Measurements from ENCODE around the gene IPP.
A peak's percentile ranks its signal among the peaks of the same experiment; 100 is the strongest.
"Not testable (repeated sequence)": the region's sequence is repeated elsewhere in the genome, so short reads cannot be mapped to it uniquely, and the experiment has no call there.

Gene IPP

GRCh38 chr1:45751039-45751838 is 786 bp upstream of the IPP start:
- in situ Hi-C loops (cut with HindIII; ENCODE audit: low pct_ligation_motif_present, low pct_unique_long_range_greater_than_20kb, low sequenced_read_pairs); DNase-seq: not testable (repeated sequence)

GRCh38 chr1:45746922-45747321 is 3.5 kb downstream of the IPP start:
- no peak for DNase-seq
- in situ Hi-C loops (cut with HindIII; ENCODE audit: low pct_ligation_motif_present, low pct_unique_long_range_greater_than_20kb, low sequenced_read_pairs), result no loop called here

GRCh38 chr1:45739641-45740156 is 10.8 kb downstream of the IPP start:
- DNase-seq; in situ Hi-C loops (cut with HindIII; ENCODE audit: low pct_ligation_motif_present, low pct_unique_long_range_greater_than_20kb, low sequenced_read_pairs): not testable (repeated sequence)

- in situ Hi-C loops (cut with HindIII; ENCODE audit: low pct_ligation_motif_present, low pct_unique_long_range_greater_than_20kb, low sequenced_read_pairs), result no loop called here
- no peak for DNase-seq
These were observed 11.3 kb downstream of the IPP start for GRCh38 chr1:45739137-45739536.

GRCh38 chr1:45730780-45731319 is 19.6 kb downstream of the IPP start:
- DNase-seq, result no peak
- in situ Hi-C loops (cut with HindIII; ENCODE audit: low pct_ligation_motif_present, low pct_unique_long_range_greater_than_20kb, low sequenced_read_pairs), result no loop called here

GRCh38 chr1:45730075-45730779 is 20.2 kb downstream of the IPP start:
- in situ Hi-C loops (cut with HindIII; ENCODE audit: low pct_ligation_motif_present, low pct_unique_long_range_greater_than_20kb, low sequenced_read_pairs), result no loop called here
- no peak for DNase-seq

GRCh38 chr1:45726007-45726406 is 24.4 kb downstream of the IPP start:
- in situ Hi-C loops (cut with HindIII; ENCODE audit: low pct_ligation_motif_present, low pct_unique_long_range_greater_than_20kb, low sequenced_read_pairs); DNase-seq: not testable (repeated sequence)

- no peak for DNase-seq
- in situ Hi-C loops (cut with HindIII; ENCODE audit: low pct_ligation_motif_present, low pct_unique_long_range_greater_than_20kb, low sequenced_read_pairs), result no loop called here
These were observed 27.1 kb downstream of the IPP start for GRCh38 chr1:45723248-45723930.

- no peak for DNase-seq
- in situ Hi-C loops (cut with HindIII; ENCODE audit: low pct_ligation_motif_present, low pct_unique_long_range_greater_than_20kb, low sequenced_read_pairs), result no loop called here
These were observed 27.6 kb downstream of the IPP start for GRCh38 chr1:45722809-45723208.

- DNase-seq, result no peak
- in situ Hi-C loops (cut with HindIII; ENCODE audit: low pct_ligation_motif_present, low pct_unique_long_range_greater_than_20kb, low sequenced_read_pairs), result no loop called here
These were observed 29.2 kb downstream of the IPP start for GRCh38 chr1:45721207-45721606.

- DNase-seq, result no peak
- in situ Hi-C loops (cut with HindIII; ENCODE audit: low pct_ligation_motif_present, low pct_unique_long_range_greater_than_20kb, low sequenced_read_pairs), result no loop called here
These were observed 32.2 kb downstream of the IPP start for GRCh38 chr1:45718289-45718688.

GRCh38 chr1:45717386-45717785 is 33.1 kb downstream of the IPP start:
- DNase-seq; in situ Hi-C loops (cut with HindIII; ENCODE audit: low pct_ligation_motif_present, low pct_unique_long_range_greater_than_20kb, low sequenced_read_pairs): not testable (repeated sequence)

- no peak for DNase-seq
- in situ Hi-C loops (cut with HindIII; ENCODE audit: low pct_ligation_motif_present, low pct_unique_long_range_greater_than_20kb, low sequenced_read_pairs), result no loop called here
These were observed 33.8 kb downstream of the IPP start for GRCh38 chr1:45716700-45717099.

- in situ Hi-C loops (cut with HindIII; ENCODE audit: low pct_ligation_motif_present, low pct_unique_long_range_greater_than_20kb, low sequenced_read_pairs), result no loop called here
These were observed 36.7 kb downstream of the IPP start for GRCh38 chr1:45713711-45714110.

GRCh38 chr1:45704637-45705036 is 45.8 kb downstream of the IPP start:
- no peak for DNase-seq
- in situ Hi-C loops (cut with HindIII; ENCODE audit: low pct_ligation_motif_present, low pct_unique_long_range_greater_than_20kb, low sequenced_read_pairs), result no loop called here

More at GRCh38 chr1:45713711-45714110, 36.7 kb downstream of the IPP start:
- no peak for DNase-seq

GRCh38 chr1:45694823-45695222 is 55.6 kb downstream of the IPP start:
- in situ Hi-C loops (cut with HindIII; ENCODE audit: low pct_ligation_motif_present, low pct_unique_long_range_greater_than_20kb, low sequenced_read_pairs), result no loop called here
- DNase-seq, result no peak

- in situ Hi-C loops (cut with HindIII; ENCODE audit: low pct_ligation_motif_present, low pct_unique_long_range_greater_than_20kb, low sequenced_read_pairs); DNase-seq: not testable (repeated sequence)
These were observed 56.6 kb downstream of the IPP start for GRCh38 chr1:45693811-45694210.

- in situ Hi-C loops (cut with HindIII; ENCODE audit: low pct_ligation_motif_present, low pct_unique_long_range_greater_than_20kb, low sequenced_read_pairs), result no loop called here
- peak; percentile 84 for DNase-seq
These were observed 62.4 kb downstream of the IPP start, which contains the start of gene TMEM69 for GRCh38 chr1:45687754-45688740. Gene TMEM69, plus strand, starts transcription at chr1:45688181. Its CDS starts 2,888 bp downstream, at chr1:45691069.
